ENCODE measurements around the gene OAS2. TPM values are rescaled to one million over a fixed set of nuclear protein-coding genes. Genes with fewer than 3 reads are reported as not detected.

OAS2 gene
- 2.3 and 3.1 TPM in 2 replicates for total RNA-seq

GRCh38 chr12:112978163-112979040 lies at the start of gene OAS2:
Gene OAS2 (plus strand): TSS chr12:112978519. CDS start chr12:112978609, 90 bp downstream.

DNA sequence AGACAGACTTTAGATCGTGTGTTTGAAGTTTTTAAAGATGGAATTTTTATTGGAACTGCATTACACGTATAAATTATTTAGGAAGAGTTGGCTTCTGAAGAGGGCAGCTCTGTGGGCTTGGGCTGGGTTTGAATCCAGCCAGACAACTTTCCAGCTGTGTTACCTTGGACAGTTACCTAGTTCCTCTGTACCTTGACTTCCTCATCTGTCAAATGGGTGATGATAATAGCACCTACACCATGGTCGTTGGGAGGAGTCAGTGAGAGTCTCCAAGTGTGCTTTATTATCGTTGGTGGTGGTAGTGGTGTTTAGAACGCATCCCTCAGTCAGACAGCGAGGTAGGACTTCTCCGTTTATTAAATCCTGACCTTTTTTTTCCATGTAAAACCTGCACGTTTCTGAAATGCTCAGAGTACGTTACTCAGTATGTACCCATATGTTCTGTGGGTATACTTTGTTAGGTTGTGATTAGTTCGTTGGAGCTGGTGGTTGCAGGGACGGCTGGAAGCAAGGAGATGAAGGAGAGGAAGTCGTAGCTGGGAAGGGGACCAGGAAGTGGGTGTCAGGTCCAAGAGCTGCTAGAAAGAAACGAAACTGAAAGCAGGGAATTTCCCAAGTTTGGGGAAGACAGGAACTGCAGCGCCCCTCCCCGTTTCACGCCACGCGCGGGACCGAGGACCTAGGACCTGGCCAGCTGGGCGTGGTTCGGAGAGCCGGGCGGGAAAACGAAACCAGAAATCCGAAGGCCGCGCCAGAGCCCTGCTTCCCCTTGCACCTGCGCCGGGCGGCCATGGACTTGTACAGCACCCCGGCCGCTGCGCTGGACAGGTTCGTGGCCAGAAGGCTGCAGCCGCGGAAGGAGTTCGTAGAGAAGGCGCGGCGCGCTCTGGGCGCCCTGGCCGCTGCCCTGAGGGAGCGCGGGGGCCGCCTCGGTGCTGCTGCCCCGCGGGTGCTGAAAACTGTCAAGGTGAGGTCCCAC lies 40.3 kb upstream of the OAS2 start, which contains the start of gene OAS3:
Gene OAS3 (plus strand): TSS at position 734 of the 979 bp plus-strand sequence. CDS start 57 bp downstream, at position 791.

GRCh38 chr12:113056631-113057488 lies 78.5 kb downstream of the OAS2 start, which contains the start of gene DTX1:
Gene DTX1 (plus strand): TSS chr12:113056730. CDS start chr12:113058193, 1,463 bp downstream.

Other genes starting within 250 kb of the OAS2 start
- gene RPH3A, start 186.8 kb upstream of the OAS2 start, total RNA-seq, result not detected in 2 replicates
- 0.77 and 2.8 TPM in 2 replicates for gene OAS1, start 71.6 kb upstream of the OAS2 start, total RNA-seq
- 3.4 and 9.2 TPM in 2 replicates for gene OAS3, start 40.0 kb upstream of the OAS2 start, total RNA-seq
- under 0.01 and 0.28 TPM in 2 replicates for gene DTX1, start 78.2 kb downstream of the OAS2 start, total RNA-seq
- not detected in 2 replicates for gene RASAL1, start 157.2 kb downstream of the OAS2 start, total RNA-seq
- not detected in 2 replicates for gene CFAP73, start 171.2 kb downstream of the OAS2 start, total RNA-seq
- 24.8 and 49.8 TPM in 2 replicates for gene DDX54, start 207.0 kb downstream of the OAS2 start, total RNA-seq
- 17.8 and 22.0 TPM in 2 replicates for gene RITA1, start 207.2 kb downstream of the OAS2 start, total RNA-seq
- gene TPCN1, start 242.9 kb downstream of the OAS2 start, total RNA-seq, result 14.6 and 20.6 TPM in 2 replicates

Data from regular cardiac myocyte (primary cell).